ENCODE data around the gene QSOX2.
A peak's percentile ranks its signal among the peaks of the same experiment; 100 is the strongest.

QSOX2 gene, protein sequence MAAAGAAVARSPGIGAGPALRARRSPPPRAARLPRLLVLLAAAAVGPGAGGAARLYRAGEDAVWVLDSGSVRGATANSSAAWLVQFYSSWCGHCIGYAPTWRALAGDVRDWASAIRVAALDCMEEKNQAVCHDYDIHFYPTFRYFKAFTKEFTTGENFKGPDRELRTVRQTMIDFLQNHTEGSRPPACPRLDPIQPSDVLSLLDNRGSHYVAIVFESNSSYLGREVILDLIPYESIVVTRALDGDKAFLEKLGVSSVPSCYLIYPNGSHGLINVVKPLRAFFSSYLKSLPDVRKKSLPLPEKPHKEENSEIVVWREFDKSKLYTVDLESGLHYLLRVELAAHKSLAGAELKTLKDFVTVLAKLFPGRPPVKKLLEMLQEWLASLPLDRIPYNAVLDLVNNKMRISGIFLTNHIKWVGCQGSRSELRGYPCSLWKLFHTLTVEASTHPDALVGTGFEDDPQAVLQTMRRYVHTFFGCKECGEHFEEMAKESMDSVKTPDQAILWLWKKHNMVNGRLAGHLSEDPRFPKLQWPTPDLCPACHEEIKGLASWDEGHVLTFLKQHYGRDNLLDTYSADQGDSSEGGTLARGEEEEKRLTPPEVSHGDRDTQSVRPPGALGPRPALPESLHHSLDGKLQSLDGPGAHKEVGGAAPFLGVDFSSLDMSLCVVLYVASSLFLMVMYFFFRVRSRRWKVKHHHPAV

DNA sequence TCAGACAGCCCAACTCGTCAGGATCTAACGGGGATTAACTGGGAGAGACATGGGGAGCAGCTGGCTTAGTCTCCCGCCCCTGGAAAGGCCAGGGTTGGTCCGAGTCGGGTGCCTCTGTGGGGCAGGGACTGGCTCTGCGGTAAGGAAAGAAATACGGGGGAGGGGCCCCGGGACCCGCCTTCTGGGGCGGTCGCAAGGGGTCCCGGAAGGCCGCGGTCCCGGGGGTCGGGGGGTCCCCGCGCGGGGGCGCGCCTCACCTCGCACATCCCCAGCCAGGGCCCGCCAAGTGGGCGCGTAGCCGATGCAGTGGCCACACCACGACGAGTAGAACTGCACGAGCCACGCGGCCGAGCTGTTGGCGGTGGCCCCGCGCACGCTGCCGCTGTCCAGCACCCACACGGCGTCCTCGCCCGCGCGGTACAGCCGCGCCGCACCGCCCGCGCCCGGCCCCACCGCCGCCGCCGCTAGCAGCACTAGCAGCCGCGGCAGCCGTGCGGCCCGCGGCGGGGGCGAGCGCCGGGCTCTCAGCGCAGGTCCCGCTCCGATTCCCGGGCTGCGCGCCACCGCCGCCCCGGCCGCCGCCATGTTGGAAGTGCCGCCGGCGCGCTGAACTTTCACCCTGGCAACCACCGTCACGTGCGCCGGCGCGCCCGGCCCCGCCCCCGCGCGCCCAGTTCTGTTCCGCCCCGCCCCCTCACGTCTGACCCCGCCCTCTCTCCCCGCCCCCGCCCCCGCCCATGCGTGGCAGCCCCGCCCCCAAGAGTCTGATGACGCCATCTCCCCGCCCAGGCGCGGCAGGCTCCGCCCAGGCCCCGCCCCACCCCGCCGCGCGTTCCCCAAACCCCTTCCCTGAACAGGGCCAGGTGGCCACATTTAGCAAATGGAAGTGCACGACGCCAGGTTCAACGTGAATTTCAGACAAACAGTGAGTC, at the start of gene QSOX2:
Gene QSOX2, minus strand, starts transcription at position 594 of the 932 bp plus-strand sequence. Its CDS starts 9 bp downstream, at position 585.
- Histone ChIP-seq H3K4me3 (ENCODE audit: low read length, poor library complexity, severe bottlenecking) (peak within 1 kb of the TSS; percentile 90), H2AFZ (ENCODE audit: low read length) (peak within 1 kb of the TSS; percentile 79; the same call in 1 of the 2 replicates), H3K79me2 (ENCODE audit: insufficient read depth, low read length) (peaks cover 47% of the 10 kb centered on the region), H3K36me3 (ENCODE audit: insufficient read depth, low read length) (no peaks in the 10 kb centered on the region), H4K20me1 (ENCODE audit: insufficient read depth, low read length, poor library complexity, severe bottlenecking) (peaks cover 21% of the 10 kb centered on the region), H3K4me1 (ENCODE audit: insufficient read depth, low read length, poor library complexity, severe bottlenecking) (peaks cover 40% of the 10 kb centered on the region), H3K9me3 (ENCODE audit: insufficient read depth, low read depth, low read length) (no peaks in the 10 kb centered on the region), H3K9ac (ENCODE audit: low read depth, low read length, poor library complexity, severe bottlenecking) (peak within 1 kb of the TSS; percentile 75), H3K27me3 (ENCODE audit: insufficient read depth, low read length, poor library complexity, severe bottlenecking) (no peaks in the 10 kb centered on the region), H3F3A (ENCODE audit: low read depth) (peaks cover 6% of the 10 kb centered on the region; the same call in 1 of the 2 replicates), H3K4me2 (ENCODE audit: low read depth, low read length, poor library complexity, severe bottlenecking) (peak within 1 kb of the TSS; percentile 97), H3K9me2 (replicated peaks; ENCODE audit: low read depth, low read length) (no peaks in the 10 kb centered on the region)
- no peak for TF ChIP-seq EZH2phosphoT487 (IDR thresholded peaks at IDR 0.05; ENCODE audit: borderline replicate concordance)
- TF ChIP-seq, protein P1, sequence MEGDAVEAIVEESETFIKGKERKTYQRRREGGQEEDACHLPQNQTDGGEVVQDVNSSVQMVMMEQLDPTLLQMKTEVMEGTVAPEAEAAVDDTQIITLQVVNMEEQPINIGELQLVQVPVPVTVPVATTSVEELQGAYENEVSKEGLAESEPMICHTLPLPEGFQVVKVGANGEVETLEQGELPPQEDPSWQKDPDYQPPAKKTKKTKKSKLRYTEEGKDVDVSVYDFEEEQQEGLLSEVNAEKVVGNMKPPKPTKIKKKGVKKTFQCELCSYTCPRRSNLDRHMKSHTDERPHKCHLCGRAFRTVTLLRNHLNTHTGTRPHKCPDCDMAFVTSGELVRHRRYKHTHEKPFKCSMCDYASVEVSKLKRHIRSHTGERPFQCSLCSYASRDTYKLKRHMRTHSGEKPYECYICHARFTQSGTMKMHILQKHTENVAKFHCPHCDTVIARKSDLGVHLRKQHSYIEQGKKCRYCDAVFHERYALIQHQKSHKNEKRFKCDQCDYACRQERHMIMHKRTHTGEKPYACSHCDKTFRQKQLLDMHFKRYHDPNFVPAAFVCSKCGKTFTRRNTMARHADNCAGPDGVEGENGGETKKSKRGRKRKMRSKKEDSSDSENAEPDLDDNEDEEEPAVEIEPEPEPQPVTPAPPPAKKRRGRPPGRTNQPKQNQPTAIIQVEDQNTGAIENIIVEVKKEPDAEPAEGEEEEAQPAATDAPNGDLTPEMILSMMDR (conservative IDR thresholded peaks at IDR 0.05; ENCODE audit: low read length), result no peak

DNA sequence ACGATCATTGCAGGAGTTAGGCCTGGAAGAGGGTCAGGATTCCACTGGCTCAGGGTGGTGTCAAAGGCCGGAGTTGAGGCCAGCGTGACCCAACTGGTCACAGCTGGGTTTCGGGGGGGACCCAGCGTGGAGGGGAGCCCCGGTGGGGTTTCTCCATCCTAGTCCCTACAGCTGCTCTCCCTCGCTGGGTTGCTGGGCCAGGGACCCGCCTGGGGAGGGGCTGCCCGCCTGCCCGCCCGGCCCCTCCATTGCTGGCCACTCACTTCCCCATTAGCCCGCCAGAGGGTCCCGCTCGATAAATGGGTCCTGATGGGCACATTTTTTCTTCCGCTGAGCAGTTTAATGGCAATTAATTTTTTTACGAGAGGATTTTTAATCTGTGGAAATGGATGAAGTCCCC, 49.4 kb upstream of the QSOX2 start:
- Histone ChIP-seq H3K4me3 (ENCODE audit: low read length, poor library complexity, severe bottlenecking) (no peak overlapping the region), H3K9me2 (replicated peaks; ENCODE audit: low read depth, low read length) (no peaks in the 10 kb centered on the region), H3K36me3 (ENCODE audit: insufficient read depth, low read length) (no peaks in the 10 kb centered on the region), H3F3A (ENCODE audit: low read depth) (no peaks in the 10 kb centered on the region), H3K79me2 (ENCODE audit: insufficient read depth, low read length) (no peaks in the 10 kb centered on the region), H3K9me3 (ENCODE audit: insufficient read depth, low read depth, low read length) (no peaks in the 10 kb centered on the region), H3K27me3 (ENCODE audit: insufficient read depth, low read length, poor library complexity, severe bottlenecking) (no peaks in the 10 kb centered on the region), H3K4me1 (ENCODE audit: insufficient read depth, low read length, poor library complexity, severe bottlenecking) (no peaks in the 10 kb centered on the region), H3K4me2 (ENCODE audit: low read depth, low read length, poor library complexity, severe bottlenecking) (no peak overlapping the region), H2AFZ (ENCODE audit: low read length) (no peak overlapping the region), H4K20me1 (ENCODE audit: insufficient read depth, low read length, poor library complexity, severe bottlenecking) (no peaks in the 10 kb centered on the region), H3K9ac (ENCODE audit: low read depth, low read length, poor library complexity, severe bottlenecking) (no peak overlapping the region)
- TF ChIP-seq, protein P1 (conservative IDR thresholded peaks at IDR 0.05; ENCODE audit: low read length), result no peak
- no peak for TF ChIP-seq EZH2phosphoT487 (IDR thresholded peaks at IDR 0.05; ENCODE audit: borderline replicate concordance)

DNA sequence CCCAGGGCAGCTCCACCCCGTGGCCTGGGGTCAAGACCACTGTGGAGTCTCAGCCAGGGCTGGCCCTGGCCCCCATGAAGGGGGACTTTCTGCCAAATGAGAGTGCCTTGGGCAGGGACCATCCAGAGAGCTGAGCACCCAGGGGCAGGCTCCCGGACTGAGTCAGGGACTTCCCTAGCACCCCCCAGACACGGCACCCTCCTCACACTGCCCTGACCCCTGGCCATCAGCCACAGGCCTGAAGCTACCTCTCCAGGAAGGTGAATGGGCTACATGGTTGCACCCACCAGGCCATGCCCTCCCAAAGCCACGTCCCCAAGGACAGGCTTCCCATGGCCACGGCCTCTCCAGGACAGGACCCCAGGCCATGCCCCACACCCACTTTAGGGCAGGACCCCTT, 48.8 kb upstream of the QSOX2 start:
- Histone ChIP-seq H3K9me2 (replicated peaks; ENCODE audit: low read depth, low read length) (no peaks in the 10 kb centered on the region), H3K4me3 (ENCODE audit: low read length, poor library complexity, severe bottlenecking) (no peak overlapping the region), H4K20me1 (ENCODE audit: insufficient read depth, low read length, poor library complexity, severe bottlenecking) (no peaks in the 10 kb centered on the region), H3K27me3 (ENCODE audit: insufficient read depth, low read length, poor library complexity, severe bottlenecking) (no peaks in the 10 kb centered on the region), H3K9ac (ENCODE audit: low read depth, low read length, poor library complexity, severe bottlenecking) (no peak overlapping the region), H3K9me3 (ENCODE audit: insufficient read depth, low read depth, low read length) (no peaks in the 10 kb centered on the region), H3K4me1 (ENCODE audit: insufficient read depth, low read length, poor library complexity, severe bottlenecking) (no peaks in the 10 kb centered on the region), H3K4me2 (ENCODE audit: low read depth, low read length, poor library complexity, severe bottlenecking) (no peak overlapping the region), H3K79me2 (ENCODE audit: insufficient read depth, low read length) (no peaks in the 10 kb centered on the region), H3K36me3 (ENCODE audit: insufficient read depth, low read length) (no peaks in the 10 kb centered on the region), H3F3A (ENCODE audit: low read depth) (no peaks in the 10 kb centered on the region), H2AFZ (ENCODE audit: low read length) (no peak overlapping the region)
- TF ChIP-seq, protein P1 (conservative IDR thresholded peaks at IDR 0.05; ENCODE audit: low read length), result no peak
- TF ChIP-seq EZH2phosphoT487 (IDR thresholded peaks at IDR 0.05; ENCODE audit: borderline replicate concordance), result no peak

Measured in Loucy (cell line).